Immature natural killer cell (primary cell): ENCODE measurements around the gene NEDD9. TPM values are rescaled to one million over a fixed set of nuclear protein-coding genes. Genes with fewer than 3 reads are reported as not detected.

Source experiments
- DNase-seq, 3 donors: peaks; one replicate each; pipeline ENCODE4 v3.0.0; 2022; ENCODE audit warnings: mixed read lengths in 1 of 3
- H3K27ac Mint-ChIP-seq, 6 donors: one replicate each; pipeline ENCODE4 v1.8.0; 2020; ENCODE audit warnings: mixed read lengths in 6 of 6, mild to moderate bottlenecking in 5 of 6, inconsistent platforms in 4 of 6, moderate library complexity in 3 of 6
- H3K27me3 Mint-ChIP-seq, 3 donors: one replicate each; pipeline ENCODE4 v1.8.0; 2020 to 2021; ENCODE audit warnings: low read depth in 3 of 3, mild to moderate bottlenecking in 3 of 3, mixed read lengths in 3 of 3, moderate library complexity in 3 of 3, inconsistent platforms in 1 of 3
- H3K36me3 Mint-ChIP-seq, 3 donors: one replicate each; pipeline ENCODE4 v1.8.0; 2020; ENCODE audit warnings: mixed read lengths in 3 of 3, inconsistent platforms in 2 of 3, mild to moderate bottlenecking in 2 of 3
- H3K4me1 Mint-ChIP-seq, 2 donors: one replicate each; pipeline ENCODE4 v1.8.0; 2020; ENCODE audit warnings: inconsistent platforms in 2 of 2, mild to moderate bottlenecking in 2 of 2, mixed read lengths in 2 of 2, moderate library complexity in 1 of 2
- H3K4me3 Mint-ChIP-seq, 5 donors: one replicate each; pipeline ENCODE4 v1.8.0; 2020; ENCODE audit warnings: mild to moderate bottlenecking in 5 of 5, mixed read lengths in 5 of 5, inconsistent platforms in 3 of 5, moderate library complexity in 3 of 5
- H3K9me3 Mint-ChIP-seq, 6 donors: one replicate each; pipeline ENCODE4 v1.8.0; 2020; ENCODE audit warnings: mild to moderate bottlenecking in 6 of 6, mixed read lengths in 6 of 6, inconsistent platforms in 4 of 6, moderate library complexity in 3 of 6
- polyA plus RNA-seq, 3 donors: library from polyadenylated mRNA; unstranded; fragments of 300-500 nt; fragmentation: Illumina TruSeq; gene quantifications; one replicate each; pipeline ENCODE4 v1.2.3, GENCODE V29; 2021

The NEDD9 gene
- polyA plus RNA-seq, 3 donors from 2014 or later = 26.2 to 73.6 (median 27.6) TPM

GRCh38 chr6:11253594-11253993 lies 21.1 kb upstream of the NEDD9 start:
- Mint-ChIP-seq H3K27ac (peak overlapping the region in 2 of 6 donors; percentile 3 to 7), H3K9me3 (no peaks in the 10 kb centered on the region), H3K4me1 (peaks cover 53 to 61% of the 10 kb centered on the region in 2 donors), H3K4me3 (no peak overlapping the region), H3K36me3 (peaks cover 31 to 46% (median 32%) of the 10 kb centered on the region in 3 donors), H3K27me3 (peaks cover 0 to 10% (median 10%) of the 10 kb centered on the region in 3 donors)
- DNase-seq = no peak

DNA sequence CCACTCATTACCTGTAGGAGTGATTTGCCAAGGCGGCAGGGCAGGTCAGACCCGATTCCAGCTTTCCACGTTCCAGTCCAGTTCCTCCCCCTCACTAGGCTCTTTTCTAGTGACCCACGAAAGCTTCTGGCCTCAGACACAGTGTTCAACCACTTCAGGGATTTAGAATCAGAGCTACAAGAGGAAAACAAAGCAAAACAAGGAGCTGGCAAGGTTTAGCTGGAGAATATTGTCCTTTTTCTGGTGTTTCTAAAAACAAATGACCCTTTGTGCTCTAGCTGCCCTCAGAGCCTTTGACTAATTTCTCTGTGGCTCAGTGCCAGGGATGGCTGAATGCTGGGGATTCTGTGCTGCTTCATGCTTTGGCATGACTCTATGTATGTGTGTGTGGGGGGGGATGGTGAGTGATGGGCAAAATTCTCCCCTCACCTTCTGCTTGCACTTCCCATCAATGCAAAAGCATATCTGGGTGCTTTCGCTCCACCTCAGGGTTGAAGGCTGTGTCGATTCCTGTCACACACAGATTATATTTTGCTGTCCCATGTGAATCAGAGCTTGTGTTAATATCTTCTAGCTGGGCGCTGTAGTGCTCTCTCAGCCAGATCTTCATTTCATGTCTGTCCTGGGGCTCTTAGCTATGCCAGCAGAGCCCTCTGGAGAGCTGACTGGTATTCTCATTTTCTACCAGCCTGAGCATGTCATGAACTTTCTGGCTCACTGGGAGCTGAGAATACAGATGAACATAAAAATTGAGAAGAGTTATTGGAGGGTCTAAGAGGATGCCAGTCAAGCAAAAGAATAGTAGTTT lies 19.3 kb upstream of the NEDD9 start:
- Mint-ChIP-seq H3K4me1 (peaks cover 37 to 50% of the 10 kb centered on the region in 2 donors), H3K27me3 (no peaks in the 10 kb centered on the region), H3K4me3 (no peak overlapping the region), H3K36me3 (peaks cover 44 to 60% (median 48%) of the 10 kb centered on the region in 3 donors), H3K27ac (peak overlapping the region in 3 of 6 donors; percentile 12 to 40 (median 18)), H3K9me3 (no peaks in the 10 kb centered on the region)
- DNase-seq = no peak

- peaks cover 25 to 42% of the 10 kb centered on the region in 2 donors for H3K4me1 Mint-ChIP-seq
- H3K9me3 Mint-ChIP-seq = no peaks in the 10 kb centered on the region
- no peaks in the 10 kb centered on the region for H3K27me3 Mint-ChIP-seq
- no peak overlapping the region for H3K4me3 Mint-ChIP-seq
- H3K36me3 Mint-ChIP-seq = peaks cover 40 to 55% (median 44%) of the 10 kb centered on the region in 3 donors
- no peak for DNase-seq
- H3K27ac Mint-ChIP-seq = peak overlapping the region in 1 of 6 donors; percentile 15
These were observed 17.6 kb upstream of the NEDD9 start for GRCh38 chr6:11250108-11250507.

- no peak for DNase-seq
- peaks cover 24 to 42% of the 10 kb centered on the region in 2 donors for H3K4me1 Mint-ChIP-seq
- H3K27ac Mint-ChIP-seq = peak overlapping the region in 2 of 6 donors; percentile 46 to 63
- no peaks in the 10 kb centered on the region for H3K9me3 Mint-ChIP-seq
- H3K4me3 Mint-ChIP-seq = no peak overlapping the region
- peaks cover 36 to 53% (median 44%) of the 10 kb centered on the region in 3 donors for H3K36me3 Mint-ChIP-seq
- H3K27me3 Mint-ChIP-seq = no peaks in the 10 kb centered on the region
These were observed 16.7 kb upstream of the NEDD9 start for GRCh38 chr6:11248974-11249761.

DNA sequence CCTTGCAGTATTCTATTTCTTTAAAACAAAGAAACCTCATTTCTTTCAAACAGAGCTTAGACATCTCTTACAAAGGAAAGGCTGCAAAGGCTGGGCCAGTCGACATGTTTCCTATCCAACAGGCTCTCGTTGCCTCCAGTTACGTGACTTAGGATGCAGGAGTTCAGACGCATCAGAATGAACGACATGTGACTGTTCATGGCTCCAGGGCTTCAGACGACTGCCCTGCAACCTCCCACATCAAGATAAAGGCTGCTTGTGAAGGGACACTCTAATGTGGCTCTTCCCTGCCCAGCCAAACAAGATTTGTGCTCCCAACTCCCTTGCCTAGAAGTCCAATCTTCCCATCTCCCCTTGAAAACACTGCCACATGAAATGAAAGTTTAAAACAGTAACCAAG lies 14.3 kb upstream of the NEDD9 start:
- Mint-ChIP-seq H3K4me3 (no peak overlapping the region), H3K36me3 (peaks cover 40 to 65% (median 48%) of the 10 kb centered on the region in 3 donors), H3K9me3 (no peaks in the 10 kb centered on the region), H3K4me1 (peaks cover 25 to 41% of the 10 kb centered on the region in 2 donors), H3K27ac (peak overlapping the region in 1 of 6 donors; percentile 70), H3K27me3 (peaks cover 0 to 1% (median 0%) of the 10 kb centered on the region in 3 donors)
- DNase-seq = no peak

GRCh38 chr6:11245381-11246256 lies 13.2 kb upstream of the NEDD9 start:
- peaks cover 35 to 54% (median 41%) of the 10 kb centered on the region in 3 donors for H3K36me3 Mint-ChIP-seq
- H3K9me3 Mint-ChIP-seq = no peaks in the 10 kb centered on the region
- no peak for DNase-seq
- H3K4me1 Mint-ChIP-seq = peaks cover 26 to 46% of the 10 kb centered on the region in 2 donors
- peaks cover 0 to 1% (median 0%) of the 10 kb centered on the region in 3 donors for H3K27me3 Mint-ChIP-seq
- H3K27ac Mint-ChIP-seq = peak overlapping the region in 1 of 6 donors; percentile 40
- H3K4me3 Mint-ChIP-seq = no peak overlapping the region

- H3K4me1 Mint-ChIP-seq = peaks cover 26 to 50% of the 10 kb centered on the region in 2 donors
- peaks cover 25 to 44% (median 39%) of the 10 kb centered on the region in 3 donors for H3K36me3 Mint-ChIP-seq
- no peaks in the 10 kb centered on the region for H3K9me3 Mint-ChIP-seq
- H3K4me3 Mint-ChIP-seq = no peak overlapping the region
- peak overlapping the region in 3 of 6 donors; percentile 40 to 68 (median 43) for H3K27ac Mint-ChIP-seq
- peaks cover 0 to 1% (median 0%) of the 10 kb centered on the region in 3 donors for H3K27me3 Mint-ChIP-seq
- no peak for DNase-seq
These were observed 12.1 kb upstream of the NEDD9 start for GRCh38 chr6:11244387-11245126.

DNA sequence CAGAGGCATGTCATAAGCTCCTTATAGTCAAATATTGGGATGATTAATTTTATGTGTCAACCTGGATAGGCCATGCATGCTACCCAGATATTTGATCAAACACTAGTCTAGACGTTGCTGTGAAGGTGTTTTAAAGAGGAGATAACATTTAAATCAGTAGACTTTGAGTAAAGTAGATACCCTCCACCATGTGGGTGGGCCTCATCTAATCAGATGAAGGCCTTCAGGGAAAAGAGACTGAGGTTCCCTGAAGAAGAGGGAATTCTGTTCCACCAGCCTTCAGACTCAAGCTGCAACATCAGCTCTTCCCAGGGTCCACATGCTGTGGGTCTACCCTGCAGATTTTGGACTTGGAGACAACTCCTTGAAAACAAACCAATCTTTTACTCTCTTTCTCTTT lies 11.4 kb upstream of the NEDD9 start:
- DNase-seq = no peak
- Mint-ChIP-seq H3K27ac (peak overlapping the region in 4 of 6 donors; percentile 5 to 68 (median 24)), H3K36me3 (peaks cover 19 to 37% (median 32%) of the 10 kb centered on the region in 3 donors), H3K27me3 (peaks cover 0 to 1% (median 0%) of the 10 kb centered on the region in 3 donors), H3K4me3 (no peak overlapping the region), H3K9me3 (no peaks in the 10 kb centered on the region), H3K4me1 (peaks cover 25 to 50% of the 10 kb centered on the region in 2 donors)

DNA sequence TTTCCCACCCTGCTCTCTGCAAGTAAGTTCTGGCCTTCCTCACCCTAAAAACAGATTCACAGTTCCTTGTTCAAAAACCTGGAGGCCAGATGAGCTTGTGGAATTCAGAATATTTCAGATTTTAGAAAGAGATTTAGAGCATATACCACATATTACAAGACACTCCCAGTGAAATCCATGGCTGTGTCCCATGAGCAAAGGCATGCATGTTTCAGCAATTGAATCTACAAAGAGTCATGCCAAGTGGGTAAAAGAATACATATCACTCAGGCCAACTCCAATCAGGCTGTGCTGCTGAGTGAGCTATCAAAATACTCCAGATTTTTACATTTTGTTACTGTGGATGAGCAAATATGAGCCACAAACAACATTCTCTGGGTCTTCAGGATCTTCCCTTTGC lies 10.2 kb upstream of the NEDD9 start:
- peaks cover 0 to 1% (median 1%) of the 10 kb centered on the region in 3 donors for H3K27me3 Mint-ChIP-seq
- peaks cover 17 to 33% (median 27%) of the 10 kb centered on the region in 3 donors for H3K36me3 Mint-ChIP-seq
- peaks cover 24 to 59% of the 10 kb centered on the region in 2 donors for H3K4me1 Mint-ChIP-seq
- H3K4me3 Mint-ChIP-seq = no peak overlapping the region
- no peak for DNase-seq
- H3K9me3 Mint-ChIP-seq = no peaks in the 10 kb centered on the region
- H3K27ac Mint-ChIP-seq = peak overlapping the region in 2 of 6 donors; percentile 5 to 62

DNA sequence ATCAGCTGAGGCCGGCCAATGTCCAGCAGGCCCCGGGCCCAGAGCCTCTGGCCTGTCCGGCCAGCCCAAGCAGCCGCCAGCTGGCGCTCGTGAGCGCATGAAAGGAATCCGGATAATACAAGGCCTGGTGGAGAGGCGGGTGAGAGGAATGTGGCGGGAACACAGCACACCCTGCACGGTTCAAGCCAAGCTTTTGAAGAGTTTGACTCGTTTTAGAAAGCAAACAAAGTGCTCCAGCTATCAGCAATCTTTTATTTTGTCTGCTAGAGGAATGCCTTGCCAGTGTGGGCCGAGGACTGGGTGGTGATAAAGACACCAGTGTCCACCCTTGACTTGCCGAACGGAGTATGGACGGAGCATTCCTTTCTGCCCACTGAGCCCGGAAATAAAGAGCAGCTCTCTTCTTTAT lies 9.3 kb upstream of the NEDD9 start:
- Mint-ChIP-seq H3K27me3 (peaks cover 0 to 1% (median 1%) of the 10 kb centered on the region in 3 donors), H3K27ac (no peak overlapping the region), H3K36me3 (peaks cover 9 to 28% (median 22%) of the 10 kb centered on the region in 3 donors), H3K4me3 (no peak overlapping the region), H3K4me1 (peaks cover 27 to 61% of the 10 kb centered on the region in 2 donors), H3K9me3 (no peaks in the 10 kb centered on the region)
- no peak for DNase-seq

DNA sequence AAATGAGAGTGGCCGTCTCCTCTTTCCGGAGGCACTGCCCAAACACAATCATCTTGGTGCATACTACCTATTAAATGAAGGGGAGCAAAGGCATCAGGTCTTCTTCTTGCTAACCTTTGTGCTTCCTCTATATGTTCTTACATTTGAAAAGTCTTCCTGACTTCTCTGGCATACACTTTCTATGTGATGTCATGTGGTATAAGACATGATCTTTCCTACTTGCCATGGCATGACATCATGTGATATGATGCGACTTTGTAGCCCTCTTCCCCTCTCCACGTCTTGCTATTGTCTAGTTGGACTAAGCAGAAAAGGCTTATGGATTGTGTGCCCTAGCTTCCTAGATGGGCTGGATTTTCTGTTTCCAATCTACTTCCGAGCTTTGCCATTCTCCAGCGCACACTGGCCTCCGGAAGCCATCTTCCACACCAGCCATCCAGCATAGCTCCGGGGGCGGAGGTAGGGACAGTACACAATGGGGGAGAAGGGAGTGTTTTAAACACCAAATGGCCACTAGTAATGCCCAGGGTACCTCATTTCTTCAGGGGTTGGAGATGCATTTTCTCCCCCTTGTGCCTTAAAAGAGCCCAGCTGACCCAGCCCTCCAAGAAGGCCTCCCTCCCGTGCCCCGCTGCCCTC lies 8.8 kb upstream of the NEDD9 start:
- Mint-ChIP-seq H3K27ac (no peak overlapping the region), H3K9me3 (no peaks in the 10 kb centered on the region), H3K36me3 (peaks cover 9 to 28% (median 22%) of the 10 kb centered on the region in 3 donors), H3K4me1 (peaks cover 32 to 65% of the 10 kb centered on the region in 2 donors), H3K27me3 (peaks cover 1 to 2% (median 1%) of the 10 kb centered on the region in 3 donors), H3K4me3 (no peak overlapping the region)
- no peak for DNase-seq

- Mint-ChIP-seq H3K27ac (peak overlapping the region in 1 of 6 donors; percentile 17), H3K4me3 (no peak overlapping the region)
These were observed 5.5 kb upstream of the NEDD9 start for GRCh38 chr6:11237956-11238355.

More at GRCh38 chr6:11237956-11238355, 5.5 kb upstream of the NEDD9 start:
- H3K9me3 Mint-ChIP-seq = no peaks in the 10 kb centered on the region
- H3K4me1 Mint-ChIP-seq = peaks cover 39 to 64% of the 10 kb centered on the region in 2 donors
- H3K27me3 Mint-ChIP-seq = peaks cover 1 to 2% (median 2%) of the 10 kb centered on the region in 3 donors
- DNase-seq = no peak
- peaks cover 5 to 14% (median 11%) of the 10 kb centered on the region in 3 donors for H3K36me3 Mint-ChIP-seq
